HG03460 (cell line): Measurements from ENCODE around the gene PDS5A.
"Not testable (repeated sequence)": the region's sequence is repeated elsewhere in the genome, so short reads cannot be mapped to it uniquely, and the experiment has no call there.

Experiments
- ATAC-seq: cut with Tn5 transposase; IDR thresholded peaks from one replicate; pipeline ENCODE4 v1.9.1; 2021; ENCODE audit not compliant: unreplicated experiment

Gene PDS5A

DNA sequence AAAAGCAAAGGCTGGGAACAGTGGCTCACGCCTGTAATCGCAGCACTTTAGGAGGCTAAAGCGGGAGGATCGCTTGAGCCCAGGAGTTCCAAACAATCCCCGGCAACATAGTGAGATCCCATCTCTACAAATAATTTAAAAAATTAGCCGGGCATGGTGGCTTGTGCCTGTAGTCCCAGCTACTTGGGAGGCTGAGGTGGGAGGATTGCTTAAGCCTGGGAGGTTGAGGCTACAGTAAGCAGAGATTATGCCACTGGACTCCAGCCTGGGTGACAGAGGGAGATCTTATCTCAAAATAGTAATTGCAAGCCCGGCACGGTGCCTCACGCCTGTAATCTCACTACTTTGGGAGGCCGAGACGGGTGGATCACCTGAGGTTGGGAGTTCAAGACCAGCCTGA lies 139.3 kb downstream of the PDS5A start:
- not testable (repeated sequence) for ATAC-seq

DNA sequence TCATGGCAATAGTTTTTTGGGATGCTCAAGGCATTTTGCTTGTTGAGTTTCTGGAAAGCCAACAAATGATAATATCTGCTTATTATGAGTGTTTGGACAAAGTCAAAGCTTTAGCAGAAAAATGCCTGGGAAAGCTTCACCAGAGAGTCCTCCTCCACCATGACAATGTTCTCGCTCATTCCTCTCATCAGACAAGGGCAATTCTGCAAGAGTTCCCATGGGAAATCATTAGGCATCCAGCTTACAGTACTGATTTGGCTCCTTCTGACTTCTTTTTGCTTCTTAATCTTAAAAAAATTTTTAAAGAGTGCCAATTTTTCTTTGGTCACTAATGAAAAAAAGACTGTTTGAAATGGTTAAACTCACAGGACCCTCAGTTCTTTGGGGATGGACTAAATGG lies 143.4 kb downstream of the PDS5A start:
- no peak for ATAC-seq

DNA sequence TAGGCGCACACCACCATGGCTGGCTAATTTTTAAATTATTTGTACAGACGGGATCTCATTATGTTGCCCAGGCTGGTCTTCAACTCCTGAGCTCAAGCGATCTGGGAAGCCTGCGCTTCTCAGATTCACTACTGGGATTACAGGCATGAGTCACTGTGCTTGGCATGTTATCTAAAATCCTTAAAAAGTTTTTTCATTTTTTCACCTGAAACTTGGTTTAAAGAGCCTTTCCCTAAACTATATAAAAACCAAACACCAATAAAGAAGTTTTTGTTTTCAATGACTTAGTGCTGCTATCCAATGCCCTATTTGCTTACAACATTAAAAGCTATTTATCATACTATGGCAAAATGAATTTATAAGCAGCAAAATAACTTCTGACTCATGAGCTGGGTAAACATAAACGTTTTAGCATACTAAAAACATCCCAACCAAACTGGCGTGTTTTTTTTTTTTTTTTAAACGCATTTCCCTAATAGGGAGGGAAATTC lies 151.9 kb downstream of the PDS5A start:
- no peak for ATAC-seq

DNA sequence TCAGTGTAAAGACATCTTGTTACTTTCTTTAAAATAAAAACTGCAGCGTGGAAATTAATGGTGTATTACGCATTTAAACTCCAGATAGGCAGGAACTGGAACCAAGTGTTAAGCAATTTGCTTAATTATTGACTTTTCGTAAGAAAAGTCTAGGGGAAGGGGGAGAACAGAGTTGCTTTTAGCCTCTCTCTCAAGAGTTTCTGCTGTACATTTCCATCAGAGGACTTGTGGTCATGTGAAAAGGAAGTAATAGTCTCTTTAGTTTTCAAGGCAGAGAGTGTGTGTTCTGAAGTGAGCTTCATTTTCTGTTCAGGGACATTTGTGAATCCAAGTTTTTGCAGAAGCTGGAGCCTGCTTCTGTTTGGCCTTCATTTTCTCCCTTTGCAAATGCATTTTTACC lies 152.6 kb downstream of the PDS5A start:
- ATAC-seq: no peak

DNA sequence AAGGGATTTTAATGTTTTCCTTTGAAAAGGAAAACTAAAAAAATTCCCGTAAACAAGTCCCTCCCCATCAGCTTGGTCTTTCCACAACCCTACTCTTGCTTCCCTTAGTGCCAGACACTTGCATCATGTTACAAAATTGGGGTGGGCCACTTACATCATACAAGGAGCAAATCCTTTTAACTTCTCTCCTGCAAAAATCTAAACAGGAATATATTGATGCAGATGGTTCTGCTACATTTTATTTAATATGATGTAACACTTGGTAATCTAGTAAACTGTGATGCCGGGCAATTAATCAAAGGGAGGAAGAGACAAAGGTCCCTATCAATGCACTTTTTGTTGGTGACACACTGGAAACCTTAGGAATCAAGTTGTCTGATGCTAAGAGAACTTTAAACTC lies 154.5 kb downstream of the PDS5A start:
- ATAC-seq: no peak

DNA sequence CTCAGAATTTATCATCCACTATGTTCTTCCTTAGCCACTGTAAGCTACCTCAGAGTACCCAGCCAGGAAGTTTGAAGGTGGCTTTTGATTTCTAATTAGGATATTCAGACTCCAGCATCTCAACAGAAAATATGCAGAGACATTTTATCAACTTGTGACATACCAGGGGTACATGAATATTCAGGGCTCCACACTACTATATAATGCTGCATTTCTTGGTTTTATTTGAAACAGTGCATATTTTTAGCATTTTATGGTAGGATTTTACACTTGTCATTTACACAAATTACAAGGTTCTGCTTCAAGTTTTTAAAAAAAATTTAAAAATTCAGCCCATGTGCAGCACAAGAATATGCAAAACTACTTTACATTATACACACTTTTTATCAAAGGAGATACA lies 155.0 kb downstream of the PDS5A start:
- ATAC-seq: no peak

DNA sequence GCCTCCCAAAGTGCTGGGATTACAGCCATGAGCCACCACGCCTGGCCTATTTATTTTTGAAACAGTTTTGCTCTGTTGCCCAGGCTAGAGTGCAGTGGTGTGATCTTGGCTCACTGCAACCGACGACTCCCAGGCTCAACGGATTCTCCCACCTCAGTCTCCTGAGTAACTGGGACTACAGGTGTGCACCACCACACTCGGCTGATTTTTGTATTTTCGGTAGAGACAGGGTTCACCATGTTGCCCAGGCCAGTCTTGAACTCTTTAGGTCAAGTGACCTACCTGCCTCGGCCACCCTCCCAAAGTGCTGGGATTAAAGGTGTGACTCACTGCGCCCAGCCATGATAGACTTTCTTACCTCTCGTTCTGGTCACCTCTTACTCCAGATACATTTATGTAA lies 155.8 kb downstream of the PDS5A start:
- no peak for ATAC-seq

DNA sequence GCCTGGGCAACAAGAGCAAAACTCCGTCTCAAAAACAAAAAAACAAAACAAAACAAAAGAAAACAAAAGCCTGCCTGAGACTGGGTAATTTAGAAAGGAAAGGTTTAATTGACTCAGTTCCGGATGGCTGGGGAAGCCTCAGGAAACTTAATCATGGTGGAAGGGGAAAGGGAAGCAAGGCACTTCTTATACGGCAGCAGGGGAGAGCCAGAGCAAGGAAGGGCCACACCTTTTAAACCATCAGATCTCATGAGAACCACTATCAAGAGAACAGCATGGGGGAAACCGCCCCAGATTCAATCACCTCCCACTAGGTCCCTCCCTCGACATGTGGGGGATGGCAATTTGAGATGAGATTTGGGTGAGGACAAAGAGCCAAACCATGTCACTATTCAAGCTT lies 157.5 kb downstream of the PDS5A start:
- no peak for ATAC-seq

DNA sequence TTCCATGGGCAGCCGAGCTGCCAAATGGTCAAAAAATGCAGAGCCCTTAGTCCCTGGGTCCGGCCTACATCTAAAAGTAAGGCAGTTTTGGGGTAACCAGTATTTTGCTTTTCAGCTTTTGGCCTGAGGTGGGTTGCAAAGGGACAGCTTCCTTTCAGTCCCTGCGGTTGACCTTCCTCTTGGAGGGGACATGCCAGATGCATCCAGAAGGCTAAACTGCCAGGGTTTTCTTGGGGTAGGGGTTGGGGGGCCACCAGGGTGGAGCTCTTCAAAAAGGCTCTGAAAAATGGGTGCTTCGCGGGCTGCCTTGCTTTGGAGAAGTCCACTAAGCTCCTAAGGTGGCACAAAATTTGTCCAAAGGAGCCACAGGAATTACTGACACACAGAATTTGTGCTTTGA lies 159.1 kb downstream of the PDS5A start:
- ATAC-seq: no peak

DNA sequence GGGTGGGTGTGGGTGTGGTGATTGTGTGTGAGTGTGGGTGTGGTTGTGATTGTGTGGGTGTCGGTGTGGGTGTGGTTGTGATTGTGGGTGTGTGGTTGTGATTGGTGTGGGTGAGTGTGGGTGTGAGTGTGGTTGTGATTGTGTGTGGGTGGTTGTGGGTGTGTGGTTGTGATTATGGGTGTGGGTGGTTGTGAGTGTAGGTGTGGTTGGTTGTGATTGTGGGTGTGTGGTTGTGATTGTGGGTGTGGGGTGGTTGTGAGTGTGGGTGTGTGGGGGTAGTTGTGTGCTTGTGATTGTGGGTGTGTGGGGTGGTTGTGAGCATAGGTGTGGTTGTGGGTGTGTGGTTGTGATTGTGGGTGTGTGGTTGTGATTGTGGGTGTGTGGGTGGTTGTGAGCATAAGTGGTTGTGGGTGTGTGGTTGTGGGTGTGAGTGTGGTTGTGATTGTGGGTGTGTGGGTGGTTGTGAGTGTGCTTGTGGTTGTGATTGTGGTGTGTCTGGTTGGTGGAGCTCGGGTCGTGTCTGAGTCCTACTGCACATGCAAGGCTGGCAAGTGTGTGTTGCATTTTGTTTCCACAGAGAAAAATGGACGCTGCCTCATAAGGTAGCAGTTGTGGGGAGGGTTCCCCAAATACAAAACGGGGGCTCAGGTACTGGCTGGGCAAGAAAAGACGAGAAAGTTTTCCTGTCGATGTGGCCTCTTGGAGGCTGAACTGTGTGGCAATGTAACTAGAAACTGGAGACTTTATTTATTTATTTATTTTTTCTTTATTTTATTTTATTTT lies 163.1 kb downstream of the PDS5A start:
- no peak for ATAC-seq

DNA sequence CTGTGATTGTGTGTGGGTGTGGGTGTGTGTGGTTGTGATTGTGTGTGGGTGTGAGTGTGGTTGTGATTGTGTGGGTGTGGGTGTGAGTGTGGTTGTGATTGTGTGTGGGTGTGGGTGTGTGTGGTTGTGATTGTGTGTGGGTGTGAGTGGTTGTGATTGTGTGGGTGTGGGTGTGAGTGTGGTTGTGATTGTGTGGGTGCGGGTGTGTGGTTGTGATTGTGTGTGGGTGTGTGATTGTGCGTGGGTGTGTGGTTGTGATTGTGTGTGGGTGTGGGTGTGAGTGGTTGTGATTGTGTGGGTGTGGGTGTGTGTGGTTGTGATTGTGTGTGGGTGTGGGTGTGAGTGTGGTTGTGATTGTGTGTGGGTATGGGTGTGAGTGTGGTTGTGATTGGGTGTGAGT lies 163.9 kb downstream of the PDS5A start:
- not testable (repeated sequence) for ATAC-seq

DNA sequence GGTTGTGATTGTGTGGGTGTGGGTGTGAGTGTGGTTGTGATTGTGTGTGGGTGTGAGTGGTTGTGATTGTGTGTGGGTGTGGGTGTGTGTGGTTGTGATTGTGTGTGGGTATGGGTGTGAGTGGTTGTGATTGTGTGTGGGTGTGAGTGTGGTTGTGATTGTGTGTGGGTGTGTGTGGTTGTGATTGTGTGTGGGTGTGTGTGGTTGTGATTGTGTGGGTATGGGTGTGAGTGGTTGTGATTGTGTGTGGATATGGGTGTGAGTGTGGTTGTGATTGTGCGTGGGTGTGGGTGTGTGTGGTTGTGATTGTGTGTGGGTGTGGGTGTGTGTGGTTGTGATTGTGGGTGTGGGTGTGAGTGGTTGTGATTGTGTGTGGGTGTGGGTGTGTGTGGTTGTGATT lies 164.7 kb downstream of the PDS5A start:
- ATAC-seq: not testable (repeated sequence)

DNA sequence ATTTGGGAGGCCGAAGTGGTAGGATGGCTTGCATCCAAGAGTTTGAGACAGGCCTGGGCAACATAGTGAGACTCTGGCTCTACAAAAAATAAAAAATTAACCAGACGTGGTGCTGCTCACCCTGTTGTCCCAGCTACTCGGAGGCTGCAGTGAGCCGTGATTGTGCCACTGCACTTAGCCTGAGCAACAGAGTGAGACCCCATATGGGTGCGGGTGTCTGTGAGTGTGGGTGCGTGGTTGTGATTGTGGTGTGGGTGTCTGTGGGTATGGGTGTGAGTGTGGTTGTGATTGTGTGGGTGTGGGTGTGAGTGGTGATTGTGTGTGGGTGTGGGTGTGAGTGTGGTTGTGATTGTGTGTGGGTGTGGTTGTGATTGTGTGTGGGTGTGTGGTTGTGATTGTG lies 165.2 kb downstream of the PDS5A start:
- ATAC-seq: no peak

DNA sequence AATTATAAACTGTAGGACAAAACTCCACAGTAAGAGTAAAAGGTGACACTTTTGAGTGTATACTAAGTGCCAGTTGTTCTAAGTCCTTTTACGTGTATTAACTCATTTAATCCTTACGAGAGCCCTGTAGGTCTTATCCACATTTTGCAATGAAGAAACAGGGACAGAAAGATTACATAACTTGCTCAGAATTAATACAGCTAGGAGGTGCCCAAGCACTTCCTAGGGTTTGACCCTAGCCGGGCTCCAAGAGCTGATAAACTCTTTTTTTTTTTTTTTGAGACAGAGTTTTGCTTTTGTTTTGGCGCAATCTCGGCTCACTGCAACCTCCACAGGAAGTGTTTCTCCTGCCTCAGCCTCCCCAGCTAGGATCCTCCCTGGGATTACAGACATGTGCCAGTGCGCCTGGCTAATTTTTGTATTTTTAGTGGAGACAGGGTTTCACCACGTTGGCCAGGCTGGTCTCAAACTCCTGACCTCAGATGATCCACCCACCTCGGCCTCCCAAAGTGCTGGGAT lies 169.4 kb downstream of the PDS5A start:
- ATAC-seq: no peak

DNA sequence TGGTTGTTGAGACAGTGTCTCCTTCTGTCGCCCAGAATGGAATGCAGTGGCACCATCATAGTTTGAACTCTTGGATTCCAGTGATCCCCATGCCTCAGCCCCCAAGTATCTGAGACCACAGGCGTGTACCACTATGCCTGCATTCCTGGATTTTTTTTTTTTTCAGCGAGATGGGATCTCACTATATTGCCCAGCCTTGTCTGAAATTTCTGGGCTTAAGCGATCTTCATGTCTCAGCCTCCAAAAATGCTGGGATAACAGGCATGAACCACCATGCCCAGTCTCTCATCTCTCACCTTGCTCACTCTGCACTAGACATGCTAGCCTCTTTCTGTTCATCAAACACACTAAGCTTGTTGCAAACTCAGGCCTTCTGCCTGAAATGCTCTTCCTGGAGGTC lies 175.7 kb downstream of the PDS5A start:
- no peak for ATAC-seq

DNA sequence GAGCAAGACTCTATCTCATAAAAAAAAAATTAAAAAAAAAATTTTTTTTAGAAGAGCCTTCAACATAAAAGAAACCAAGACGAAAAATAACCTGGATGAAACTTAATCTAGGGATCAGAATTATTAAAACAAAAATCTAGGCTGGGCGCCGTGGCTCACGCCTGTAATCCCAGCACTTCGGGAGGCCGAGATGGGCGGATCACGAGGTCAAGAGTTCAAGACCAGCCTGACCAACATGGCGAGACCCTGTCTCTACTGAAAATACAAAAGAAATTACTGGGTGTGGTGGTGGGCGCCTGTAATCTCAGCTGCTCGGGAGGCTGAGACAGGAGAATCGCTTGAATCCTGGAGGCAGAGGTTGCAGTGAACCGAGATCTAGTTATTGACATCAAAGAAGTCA lies 184.7 kb downstream of the PDS5A start:
- ATAC-seq: not testable (repeated sequence)

DNA sequence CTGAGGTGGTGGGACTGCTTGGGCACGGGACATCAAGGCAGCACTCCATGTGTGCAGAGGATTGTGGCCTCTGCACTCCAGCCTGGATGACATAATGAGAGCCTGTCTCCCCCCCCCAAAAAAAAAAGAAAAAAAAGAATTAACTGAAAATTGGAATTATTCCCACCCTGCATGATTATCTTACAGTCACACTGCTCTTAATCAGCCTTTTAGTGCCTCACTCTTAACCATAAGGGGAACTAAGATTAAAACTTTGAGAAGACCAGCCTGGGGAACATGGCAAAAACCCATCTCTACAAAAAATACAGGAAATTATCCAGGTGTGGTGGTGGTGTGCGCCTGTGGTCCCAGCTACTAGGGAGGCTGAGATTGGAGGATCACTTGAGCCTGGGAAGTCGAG lies 185.2 kb downstream of the PDS5A start:
- ATAC-seq: no peak

DNA sequence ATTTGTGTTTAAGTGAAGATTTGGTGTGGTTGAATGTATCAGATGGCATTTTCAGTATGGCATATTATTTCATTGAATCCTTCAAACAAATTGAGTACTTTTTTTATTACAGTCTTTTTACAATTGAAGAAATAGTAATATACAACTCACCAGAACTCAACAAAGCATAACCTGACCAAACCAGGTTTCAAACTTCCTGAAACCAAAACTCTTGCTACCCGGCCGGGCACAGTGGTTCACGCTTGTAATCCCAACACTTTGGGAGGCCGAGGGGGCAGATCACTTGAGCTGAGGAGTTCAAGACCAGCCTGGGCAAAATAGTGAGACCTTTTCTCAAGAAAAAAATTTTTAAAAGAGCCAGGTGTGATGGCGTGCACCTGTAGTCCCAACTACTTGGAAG lies 185.6 kb downstream of the PDS5A start:
- ATAC-seq: no peak

DNA sequence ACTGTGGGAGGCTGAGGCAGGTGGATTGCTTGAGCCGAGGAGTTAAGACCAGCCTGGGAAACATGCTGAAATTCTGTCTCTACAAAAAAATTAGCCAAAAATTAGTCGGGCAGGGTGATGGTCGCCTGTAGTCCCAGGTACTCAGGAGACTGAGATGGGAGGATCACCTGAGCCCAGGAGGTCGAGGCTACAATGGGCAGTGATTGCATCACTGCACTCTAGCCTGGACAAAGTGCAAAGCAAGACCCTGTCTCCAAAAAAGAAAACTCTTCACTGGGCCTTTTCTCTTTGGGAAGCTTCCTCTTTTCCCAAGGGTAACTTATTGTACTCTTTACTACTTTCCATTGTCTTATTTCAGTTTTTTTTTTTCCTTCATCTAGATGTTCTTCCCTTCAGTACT lies 190.9 kb downstream of the PDS5A start:
- ATAC-seq: no peak

DNA sequence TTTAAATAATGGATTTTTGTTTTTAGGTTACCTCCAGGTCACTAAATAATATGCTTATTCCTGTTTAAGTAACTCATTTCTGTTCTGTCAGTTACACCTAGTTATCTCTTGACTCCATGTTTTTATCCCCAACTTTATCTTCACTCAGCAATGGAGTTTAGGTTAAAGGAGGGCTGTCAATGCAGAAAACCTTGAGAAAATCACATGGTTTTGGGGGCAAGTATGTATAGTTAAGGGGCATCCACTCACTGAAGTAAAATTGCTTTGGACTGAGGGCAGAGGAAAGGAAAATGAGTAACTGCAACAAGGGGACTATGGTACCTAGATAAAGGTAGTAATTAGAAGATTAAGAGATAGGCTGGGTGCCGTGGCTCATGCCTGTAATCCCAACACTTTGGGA lies 192.6 kb downstream of the PDS5A start:
- ATAC-seq: no peak

DNA sequence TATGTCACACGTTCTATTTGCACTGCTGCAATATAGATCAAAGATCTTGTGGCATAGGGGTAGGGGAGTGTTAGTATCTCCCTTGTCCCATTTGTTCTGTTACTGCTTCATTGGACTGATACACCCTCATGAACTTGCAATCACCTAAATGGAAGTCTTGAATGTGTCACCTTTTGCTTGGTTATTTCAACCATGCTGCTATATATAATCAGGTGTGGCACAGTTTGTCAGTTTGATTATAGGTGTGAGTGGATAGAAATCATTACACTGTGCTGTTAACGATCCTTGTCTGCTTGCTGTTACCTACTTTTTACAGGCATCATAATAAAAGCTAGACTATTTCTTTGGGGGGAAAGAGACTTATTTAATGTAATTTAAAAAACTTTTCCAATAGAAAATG lies 195.7 kb downstream of the PDS5A start:
- not testable (repeated sequence) for ATAC-seq
